GM19035 (cell line): ENCODE results near the gene ZCCHC7.
"Not testable (repeated sequence)": the region's sequence is repeated elsewhere in the genome, so short reads cannot be mapped to it uniquely, and the experiment has no call there.

Experiments used
- ATAC-seq: cut with Tn5 transposase; IDR thresholded peaks from one replicate; pipeline ENCODE4 v1.9.1; 2021; ENCODE audit not compliant: unreplicated experiment

ZCCHC7 gene

DNA sequence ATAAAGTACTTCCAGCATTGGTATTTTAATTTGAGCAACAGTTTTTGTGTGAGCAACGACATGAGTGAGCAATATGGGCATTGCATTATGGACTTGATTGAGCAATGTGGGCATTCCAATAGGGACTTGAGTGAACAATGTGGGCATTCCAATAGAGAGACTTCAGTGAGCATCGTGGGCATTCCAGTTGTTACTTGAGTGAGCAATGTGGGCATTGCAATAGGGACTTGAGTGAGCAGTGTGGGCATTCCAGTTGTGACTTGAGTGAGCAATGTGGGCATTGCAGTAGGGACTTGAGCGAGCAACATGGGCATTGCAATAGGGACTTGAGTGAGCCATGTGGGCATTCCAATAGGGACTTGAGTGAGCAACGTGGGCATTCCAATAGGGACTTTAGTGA is 52.2 kb downstream of the ZCCHC7 start:
- no peak for ATAC-seq

DNA sequence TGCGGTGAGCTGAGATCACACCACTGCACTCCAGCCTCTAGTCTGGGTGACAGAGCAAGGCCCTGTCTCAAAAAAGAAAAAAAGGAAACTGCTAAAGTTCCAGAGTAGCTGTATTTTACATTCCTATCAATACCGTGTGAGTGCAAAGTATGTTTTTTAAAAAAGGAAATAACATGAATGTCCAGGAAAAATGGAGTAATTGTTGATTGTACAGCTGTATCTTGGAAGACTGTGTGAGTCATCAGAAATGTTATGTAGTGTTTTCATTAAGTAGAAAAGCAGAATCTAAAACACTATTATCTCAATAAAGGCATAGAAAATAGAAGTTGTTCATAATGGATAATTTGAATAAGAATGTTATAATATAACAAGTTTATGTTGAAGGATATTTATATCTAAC is 53.9 kb downstream of the ZCCHC7 start:
- no peak for ATAC-seq

DNA sequence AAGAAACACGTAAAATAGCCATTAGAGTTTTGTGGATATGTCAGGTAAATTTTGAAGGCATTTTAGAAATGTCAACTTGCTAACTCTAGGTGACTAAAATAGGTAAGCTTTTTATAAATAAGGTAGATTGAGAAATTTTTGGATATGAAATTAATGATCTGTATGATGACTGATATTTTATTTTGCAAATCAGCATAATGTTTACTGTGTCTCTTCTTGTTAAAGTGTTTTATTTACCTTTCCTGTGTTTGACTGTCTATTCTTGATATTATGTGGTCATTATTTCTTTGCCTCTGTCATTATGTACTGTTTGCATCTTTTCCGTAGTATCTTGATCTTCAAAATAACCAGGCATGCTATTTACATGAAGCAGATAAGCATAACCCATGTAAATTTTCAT is 58.4 kb downstream of the ZCCHC7 start:
- no peak for ATAC-seq

DNA sequence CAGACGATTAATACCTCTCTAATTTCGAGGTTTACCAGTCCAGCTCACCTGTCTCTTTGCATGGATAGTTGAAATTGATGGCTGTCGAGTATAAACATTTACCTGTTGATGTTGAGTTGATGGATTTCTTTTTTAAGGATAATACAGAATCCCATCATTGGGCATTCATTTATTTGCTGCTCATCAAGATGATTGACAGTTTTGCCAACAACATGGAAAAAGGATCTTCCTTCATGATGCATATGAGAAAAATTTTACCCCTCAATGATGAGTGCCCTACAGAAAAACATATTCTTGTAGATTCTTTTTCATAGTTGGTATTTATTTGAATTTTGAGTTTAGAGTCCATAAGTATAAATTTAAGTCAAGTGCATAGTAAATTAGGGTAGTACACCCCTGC is 59.2 kb downstream of the ZCCHC7 start:
- ATAC-seq: no peak

DNA sequence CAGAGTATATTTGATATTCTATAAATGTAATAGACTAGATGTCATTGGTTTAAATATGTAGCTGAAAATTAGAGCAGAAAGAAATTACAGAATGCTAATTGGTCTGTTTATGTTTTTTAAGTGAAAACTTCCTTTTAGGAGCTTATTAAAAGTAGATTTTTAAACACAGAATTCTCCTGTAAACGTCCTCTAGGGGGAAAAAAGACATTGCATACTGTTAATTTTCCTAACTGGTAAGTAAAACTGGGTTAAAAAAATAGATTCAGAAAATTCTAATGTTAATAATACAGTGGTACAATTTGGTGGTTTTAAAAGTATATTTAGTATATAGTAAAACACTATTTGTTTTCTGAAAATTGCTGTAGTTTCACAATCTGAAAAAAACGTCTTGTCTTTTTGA is 59.8 kb downstream of the ZCCHC7 start:
- no peak for ATAC-seq

DNA sequence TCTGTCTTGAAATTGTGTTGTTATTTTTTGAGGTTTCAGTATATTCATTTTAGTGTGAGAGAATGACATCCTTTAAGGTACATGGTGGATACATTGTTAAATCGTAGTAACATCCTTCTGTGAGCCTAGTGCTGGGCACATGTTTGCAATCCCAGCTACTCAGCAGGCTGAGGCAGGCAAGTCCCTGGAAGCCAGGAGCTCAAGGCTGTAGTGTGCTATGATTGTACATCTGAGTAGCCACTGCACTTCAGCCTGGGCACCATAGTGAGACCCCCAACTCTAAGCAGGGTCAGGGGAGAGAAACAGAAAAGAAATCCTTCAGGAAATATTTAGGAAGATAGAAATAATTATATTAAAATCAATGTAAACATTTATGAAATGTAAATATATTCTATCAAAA is 62.3 kb downstream of the ZCCHC7 start:
- ATAC-seq: no peak

DNA sequence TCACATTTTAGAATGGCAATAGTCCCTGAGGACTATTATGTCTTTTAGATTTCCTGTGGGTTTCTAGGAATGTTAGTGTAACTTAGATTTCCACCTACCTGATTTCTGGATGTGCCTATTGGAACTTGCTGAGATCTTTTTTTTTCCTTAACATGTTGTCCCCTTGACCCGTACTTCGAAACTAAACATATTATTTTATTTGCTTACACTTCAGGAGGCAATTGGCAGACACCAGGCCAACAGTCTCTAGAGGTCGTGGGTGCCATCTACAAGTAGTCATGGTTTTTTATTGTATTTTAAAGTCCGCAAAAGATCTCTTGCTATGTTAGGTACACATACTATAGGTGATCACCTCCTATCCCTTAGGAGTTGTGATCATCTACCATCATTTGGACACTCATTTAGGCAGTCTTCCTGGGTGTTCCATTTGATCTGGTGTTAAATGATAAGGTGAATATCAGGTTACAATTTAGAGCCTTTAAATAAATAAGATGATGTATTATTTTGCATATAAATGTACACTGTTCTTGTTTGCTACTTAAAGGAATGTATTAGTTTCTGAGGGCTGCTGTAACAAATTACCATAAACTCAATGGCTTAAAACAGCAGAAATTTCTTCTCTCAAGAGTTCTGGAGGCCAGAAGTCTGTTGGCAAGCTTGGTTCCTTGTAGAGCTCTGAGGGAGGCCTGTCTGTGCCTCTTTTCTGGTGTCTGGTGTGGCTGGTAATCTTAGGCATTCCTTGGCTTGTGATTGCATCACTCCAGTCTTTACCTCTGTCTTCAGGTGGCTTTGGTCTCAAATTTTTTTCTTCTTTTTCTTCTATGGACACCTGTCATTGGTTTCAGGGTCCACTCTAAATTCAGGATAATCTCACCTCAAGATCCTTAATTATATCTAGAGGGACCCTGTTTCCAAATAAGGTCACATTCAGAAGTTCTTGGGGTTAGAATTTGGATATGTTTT is 64.8 kb downstream of the ZCCHC7 start:
- no peak for ATAC-seq

DNA sequence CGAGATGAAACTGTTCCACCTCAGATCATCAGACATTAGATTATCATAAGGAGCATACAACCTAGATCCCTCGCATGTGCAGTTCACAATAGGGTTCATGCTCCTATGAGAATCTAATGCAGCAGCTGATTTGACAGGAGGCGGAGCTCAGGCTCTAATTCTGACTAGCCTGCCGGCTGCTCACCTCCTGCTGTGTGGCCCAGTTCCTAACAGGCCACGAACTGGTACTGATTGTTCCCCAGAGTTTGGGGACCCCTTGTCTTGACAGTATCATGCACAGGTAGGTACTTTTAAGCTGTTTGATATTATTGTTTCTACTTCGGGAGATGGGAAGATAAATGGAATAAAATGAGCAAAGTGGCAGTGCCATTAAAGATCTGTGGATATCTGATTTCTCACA is 66.9 kb downstream of the ZCCHC7 start:
- no peak for ATAC-seq

DNA sequence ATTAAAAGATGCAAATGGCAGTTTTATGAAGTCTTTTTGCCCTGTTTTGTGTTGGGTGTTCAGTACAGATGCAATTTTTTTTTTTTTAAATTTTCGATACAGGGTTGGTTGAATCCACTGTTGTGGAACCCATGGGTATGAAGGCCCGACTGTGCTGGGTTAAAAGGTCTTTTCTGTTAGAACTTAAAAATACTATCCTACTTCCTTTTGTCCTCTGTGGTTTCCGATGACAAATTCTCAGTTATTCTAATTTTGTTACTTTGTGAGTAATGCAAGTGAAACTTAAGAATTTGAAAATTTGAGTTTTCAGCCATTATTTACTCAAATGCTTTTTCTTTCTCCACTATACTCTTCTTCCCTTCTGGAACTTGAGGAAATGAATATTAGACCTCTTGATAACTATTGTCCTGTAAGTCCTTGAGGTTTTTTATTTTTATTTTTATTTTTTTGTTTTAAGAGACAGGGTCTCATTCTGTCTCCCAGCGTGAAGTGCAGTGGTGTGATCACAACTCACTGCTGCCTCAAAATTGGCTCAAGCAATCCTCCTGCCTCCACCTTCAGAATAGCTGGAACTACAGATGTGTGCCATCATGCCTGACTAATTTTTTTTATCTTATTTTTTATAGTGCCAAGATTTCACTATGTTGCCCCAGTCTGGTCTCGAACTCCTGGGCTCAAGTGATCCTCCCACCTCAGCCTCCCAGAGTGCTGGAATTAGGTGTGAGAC is 67.5 kb downstream of the ZCCHC7 start:
- ATAC-seq: peak; percentile 70

DNA sequence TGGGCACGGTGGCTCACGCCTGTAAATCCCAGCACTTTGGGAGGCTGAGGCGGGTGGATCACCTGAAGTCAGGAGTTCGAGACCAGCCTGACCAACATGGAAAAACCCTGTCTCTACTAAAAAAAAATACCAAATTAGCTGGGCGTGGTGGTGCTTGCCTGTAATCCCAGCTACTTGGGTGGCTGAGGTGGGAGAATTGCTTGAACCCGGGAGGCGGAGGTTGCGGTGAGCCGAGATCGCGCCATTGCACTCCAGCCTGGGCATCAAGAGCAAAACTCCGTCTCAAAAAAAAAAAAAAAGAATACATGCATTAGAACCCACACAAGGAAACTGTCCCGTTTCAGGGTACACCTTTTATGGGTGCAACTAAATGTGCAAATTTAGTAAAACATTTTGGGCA is 70.4 kb downstream of the ZCCHC7 start:
- not testable (repeated sequence) for ATAC-seq

DNA sequence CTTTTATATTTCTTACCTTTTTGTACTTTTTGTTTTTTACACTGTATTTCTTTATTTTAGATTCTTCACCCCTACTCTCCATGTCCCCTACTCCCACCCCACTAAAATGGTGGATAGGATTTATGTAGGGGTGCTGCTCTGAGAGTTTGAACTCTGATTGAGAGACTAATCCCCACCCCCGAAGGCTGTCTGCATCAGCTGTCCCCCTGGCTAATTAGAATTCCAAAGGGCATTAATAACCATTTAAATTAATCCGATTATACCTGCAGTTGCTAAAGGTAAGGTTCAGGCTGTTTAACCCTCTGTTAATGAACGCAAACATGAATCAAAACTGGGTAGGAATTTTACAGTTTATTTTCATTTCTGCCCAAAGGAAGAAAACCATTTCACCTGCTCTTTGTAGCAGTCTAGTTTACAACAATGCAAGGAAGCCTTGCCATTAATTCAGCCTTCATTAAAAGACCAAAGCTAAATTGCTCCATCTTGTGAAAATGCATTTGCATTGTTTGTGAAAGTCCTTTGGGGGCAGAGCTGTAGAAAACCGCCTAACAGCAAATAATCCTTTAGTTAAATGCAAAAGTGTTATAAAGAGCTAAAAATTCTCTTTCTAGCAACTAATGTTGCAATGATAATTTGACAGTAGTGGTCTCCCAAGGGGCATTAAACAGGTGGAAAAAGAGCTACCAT is 71.2 kb downstream of the ZCCHC7 start:
- ATAC-seq: no peak

DNA sequence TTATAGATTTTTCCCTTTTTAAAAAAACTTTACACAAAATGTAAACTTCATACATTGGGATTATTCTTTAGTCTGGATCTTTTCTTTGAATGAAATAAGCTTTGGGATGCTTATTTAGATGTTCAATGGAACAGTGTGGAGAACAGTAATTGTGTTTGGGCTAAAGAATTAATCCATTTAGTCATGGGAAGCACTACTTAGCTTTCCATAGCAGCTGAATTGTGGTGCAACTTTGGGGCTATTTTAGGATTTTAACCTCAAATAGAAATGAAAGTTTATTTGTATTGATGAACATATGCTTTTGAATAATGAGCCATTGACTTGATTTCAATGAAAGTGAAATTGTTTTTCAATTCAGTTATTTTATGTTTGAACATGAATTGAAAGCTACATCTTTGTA is 72.4 kb downstream of the ZCCHC7 start:
- ATAC-seq: no peak

DNA sequence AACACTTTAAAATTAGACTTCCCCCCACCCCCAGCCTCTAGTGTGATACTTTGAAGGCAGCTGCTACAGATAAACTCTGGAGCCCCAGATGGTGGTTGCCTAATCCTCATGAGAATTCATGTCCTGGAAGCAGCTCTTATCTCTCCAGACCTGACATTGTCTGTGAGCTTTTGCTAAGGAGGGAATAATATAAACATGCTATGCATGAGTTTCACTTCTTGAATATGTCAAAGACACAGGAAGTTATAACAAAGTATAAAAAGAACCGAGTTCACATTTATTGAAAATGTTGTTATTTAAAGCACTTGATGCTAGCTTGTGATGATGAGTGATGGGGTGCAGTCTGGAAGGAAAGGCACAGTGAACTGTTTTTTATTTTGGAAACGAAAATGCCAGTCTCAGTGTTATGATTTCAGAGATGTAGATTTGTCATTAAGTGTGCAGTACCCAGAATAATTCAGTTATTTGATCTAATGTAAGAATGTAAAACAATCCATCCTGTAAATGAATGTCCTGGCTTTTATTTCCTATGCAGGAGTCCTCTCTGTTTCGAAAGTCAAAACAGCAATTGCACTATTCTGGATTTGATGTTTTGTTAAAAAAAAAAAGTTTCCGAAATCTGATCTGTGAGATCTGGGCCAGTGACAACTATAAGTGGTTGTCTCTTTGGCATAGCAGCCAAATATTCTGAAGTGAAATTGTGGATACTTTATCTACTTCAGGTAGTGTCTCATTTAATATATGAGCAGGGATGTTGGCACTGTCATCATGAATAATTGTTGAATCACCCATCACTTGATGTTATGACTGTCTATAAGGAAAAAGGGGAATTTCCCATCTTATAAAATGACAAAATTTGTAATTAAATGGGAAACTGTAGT is 77.0 kb downstream of the ZCCHC7 start:
- peak; percentile 53 for ATAC-seq

DNA sequence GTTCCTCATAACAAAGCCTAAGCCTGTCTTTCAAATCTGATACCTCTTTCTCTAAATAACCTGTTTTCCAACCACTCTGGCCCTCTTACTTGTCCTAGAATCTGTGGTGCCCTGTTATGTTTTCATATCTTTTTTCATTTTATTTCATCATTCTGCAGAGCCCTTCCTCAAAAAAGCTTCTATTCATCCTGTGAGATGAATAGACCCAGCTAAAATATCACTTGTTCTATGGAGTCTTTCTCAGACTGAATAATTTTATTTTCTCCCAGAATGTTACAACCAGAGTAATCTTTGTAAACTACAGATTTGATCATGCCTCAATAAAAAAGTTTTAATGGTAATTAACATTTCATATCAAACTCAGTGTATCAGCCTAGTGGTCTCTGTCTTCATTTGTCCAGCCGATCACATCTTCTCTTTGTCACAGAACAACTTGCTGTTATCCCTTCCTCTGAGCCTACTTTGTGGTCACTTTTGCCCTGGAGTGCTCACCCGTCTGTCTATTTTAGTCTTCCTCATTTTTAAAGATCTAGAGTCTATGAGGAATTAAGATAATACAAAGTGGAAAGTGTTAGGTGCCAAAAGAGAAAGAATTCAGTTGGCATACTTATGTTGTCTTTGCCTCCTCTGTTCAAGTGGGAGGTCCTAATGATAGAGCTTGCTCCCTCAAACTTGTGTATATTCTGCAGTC is 77.8 kb downstream of the ZCCHC7 start:
- no peak for ATAC-seq

DNA sequence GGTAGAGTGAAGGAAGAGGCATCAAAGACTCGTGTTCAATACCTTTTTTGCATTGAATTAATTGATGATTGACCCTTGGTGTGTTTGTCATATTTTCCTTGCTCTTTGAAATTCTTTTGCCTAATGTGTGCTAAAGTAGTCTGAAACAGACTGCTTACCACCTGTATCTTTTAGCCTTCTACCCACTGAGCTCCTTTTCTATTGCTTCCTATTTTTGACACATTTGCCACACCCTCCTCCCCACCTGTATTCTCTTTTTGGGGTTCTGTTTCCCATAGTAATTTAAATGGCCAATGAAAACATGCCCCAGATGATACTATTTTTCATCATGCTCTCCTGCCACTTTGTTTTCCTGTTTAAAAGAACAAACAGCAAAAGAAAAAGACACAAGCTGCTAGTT is 78.5 kb downstream of the ZCCHC7 start:
- ATAC-seq: no peak

DNA sequence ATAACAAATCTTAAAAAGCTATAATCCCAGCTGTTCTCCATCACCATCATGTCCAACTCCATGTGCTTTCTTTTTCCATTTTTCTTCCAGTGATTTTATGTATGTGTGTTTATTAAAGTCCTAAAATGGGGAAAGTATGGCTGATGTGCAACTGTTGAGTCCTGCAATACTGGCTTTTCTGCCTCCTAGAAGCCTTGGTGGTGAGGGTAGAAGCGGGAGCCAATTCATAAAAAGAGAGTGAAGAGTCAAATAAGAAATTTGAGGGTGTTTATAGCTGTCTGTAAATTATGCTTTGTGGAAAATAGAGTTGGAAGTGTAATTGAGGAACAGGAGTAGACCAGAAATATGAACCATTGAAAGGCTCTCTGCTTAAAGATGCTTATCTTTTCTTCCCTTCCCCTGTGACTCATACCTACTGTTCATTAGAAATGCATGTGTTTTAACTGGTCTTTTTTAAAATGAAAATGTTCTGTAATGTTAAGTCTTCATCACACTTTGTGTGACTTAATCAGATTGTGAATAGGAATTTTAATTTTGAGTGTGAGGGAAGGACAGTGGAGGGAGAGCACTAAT is 80.1 kb downstream of the ZCCHC7 start:
- ATAC-seq: no peak

DNA sequence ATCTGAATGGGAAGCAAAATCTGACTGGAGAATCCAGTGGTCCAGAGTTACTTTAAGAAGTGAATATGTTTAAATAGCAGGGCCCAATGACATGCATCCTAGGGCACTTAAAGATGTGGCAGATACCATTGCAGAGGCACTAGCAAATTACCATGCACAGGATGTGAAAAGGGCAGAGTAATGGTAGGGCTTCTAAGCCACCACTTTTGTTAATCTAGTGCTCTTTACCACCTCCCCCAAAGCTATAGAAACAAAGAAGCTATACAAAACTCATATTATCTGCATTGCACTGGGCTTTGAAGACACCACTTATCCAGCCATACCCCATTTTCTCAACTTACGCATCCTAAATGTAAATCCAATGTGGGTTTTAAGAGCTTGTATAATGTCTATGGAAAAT is 81.2 kb downstream of the ZCCHC7 start:
- ATAC-seq: no peak

DNA sequence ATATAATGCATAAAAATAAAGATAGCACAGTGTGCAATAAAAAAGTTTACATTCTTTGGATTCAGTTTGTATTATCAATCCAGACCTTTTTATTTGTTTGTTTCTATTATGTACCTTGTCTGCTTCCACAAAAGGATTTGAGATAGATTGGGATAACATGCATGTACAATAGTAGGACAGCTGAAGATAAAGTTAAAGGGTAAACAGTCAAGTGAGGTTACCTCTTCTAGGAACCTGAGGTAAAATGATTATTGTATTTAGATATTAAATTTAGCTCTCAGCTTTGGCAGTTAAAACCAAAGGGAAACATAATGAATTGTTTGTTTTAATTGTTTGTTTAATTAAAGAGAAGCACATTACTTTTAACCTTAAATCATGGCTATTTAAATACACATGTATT is 81.7 kb downstream of the ZCCHC7 start:
- ATAC-seq: no peak

DNA sequence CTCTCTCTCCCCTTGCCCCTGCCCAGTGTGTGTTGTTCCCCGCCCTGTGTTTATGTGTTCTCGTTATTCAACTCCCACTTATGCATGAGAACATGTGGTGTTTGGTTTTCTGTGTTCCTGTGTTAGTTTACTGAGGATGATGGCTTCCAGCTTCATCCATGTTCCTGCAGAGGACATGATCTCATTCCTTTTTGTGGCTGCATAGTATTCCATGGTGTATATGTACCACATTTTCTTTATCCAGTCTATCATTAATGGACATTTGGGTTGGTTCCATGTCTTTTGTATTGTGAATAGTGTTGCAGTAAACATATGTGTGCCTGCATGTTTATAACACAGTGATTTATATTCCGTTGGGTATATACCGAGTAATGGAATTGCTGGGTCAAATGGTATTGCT is 83.1 kb downstream of the ZCCHC7 start:
- not testable (repeated sequence) for ATAC-seq

DNA sequence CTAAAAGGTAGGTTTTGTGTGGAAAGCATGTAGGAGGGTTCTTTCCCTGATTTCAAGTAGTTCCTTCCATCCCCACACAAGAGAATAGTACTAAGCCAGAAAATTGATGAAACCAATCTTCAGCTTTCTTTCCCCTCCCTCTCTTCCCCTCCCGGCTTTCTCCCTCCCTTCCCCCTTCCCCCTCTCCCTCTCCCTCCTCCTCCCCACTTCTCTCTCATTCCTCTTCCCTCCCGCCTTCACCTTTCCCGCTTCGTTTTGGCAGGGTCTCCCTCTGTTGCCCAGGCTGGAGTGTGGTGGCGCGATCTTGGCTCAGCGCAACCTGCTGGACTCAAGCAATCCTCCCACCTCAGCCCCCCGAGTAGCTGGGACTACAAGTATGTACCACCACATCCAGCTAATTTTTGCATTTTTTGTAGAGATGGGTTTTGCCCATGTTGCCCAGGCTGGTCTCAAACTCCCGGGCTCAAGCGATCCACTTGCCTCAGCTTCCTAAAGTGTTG is 85.8 kb downstream of the ZCCHC7 start:
- no peak for ATAC-seq
